Measurements from ENCODE around the gene FGD6.
"Not testable (repeated sequence)": the region's sequence is repeated elsewhere in the genome, so short reads cannot be mapped to it uniquely, and the experiment has no call there.

FGD6 gene

GRCh38 chr12:95217377-95218149, at the start of gene FGD6, which contains the start of gene VEZT:
TSS of gene FGD6 (minus strand) at chr12:95217467. CDS start at chr12:95217240, 227 bp downstream.
TSS of gene VEZT (plus strand) at chr12:95217807. CDS start at chr12:95217851, 44 bp downstream.
- DNase-seq = peak; percentile 100

GRCh38 chr12:95266254-95266653, 49.0 kb upstream of the FGD6 start:
- DNase-seq = no peak

DNA sequence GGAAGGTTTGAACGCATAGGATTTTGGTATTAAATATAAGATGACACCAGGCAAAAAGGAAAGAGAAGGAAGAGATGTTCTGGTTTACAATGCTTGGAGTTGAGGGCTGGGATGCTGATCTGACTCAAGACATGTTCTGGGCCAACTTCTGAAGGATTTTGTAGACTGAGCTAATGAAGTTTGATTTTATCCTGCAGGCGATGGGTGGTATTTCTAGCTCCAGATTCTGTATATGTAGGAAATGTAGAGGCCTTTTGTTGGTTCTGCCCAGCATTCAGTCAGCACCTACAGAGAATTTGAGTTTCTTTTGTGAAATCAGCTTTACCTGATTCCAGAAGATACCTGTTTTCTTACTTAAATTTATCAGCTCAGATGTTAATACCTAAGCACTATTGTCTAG, 48.5 kb upstream of the FGD6 start:
- DNase-seq = no peak

DNA sequence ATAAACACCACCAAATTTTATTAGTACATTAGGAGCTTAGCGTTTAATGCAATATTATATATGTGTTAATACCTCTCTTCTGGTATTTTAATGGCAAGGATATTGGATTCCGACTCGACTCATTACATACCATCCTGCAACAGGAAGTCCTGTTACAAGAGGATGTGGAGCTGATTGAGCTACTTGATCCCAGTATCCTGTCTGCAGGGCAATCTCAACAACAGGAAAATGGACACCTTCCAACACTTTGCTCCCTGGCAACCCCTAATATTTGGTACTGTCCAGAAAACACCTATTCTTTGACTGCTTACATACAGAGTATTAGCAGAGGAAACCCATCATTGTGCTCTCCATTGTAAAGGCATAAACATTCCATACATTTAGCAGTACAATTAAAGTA, 45.5 kb upstream of the FGD6 start:
- peak; percentile 49 for DNase-seq

DNA sequence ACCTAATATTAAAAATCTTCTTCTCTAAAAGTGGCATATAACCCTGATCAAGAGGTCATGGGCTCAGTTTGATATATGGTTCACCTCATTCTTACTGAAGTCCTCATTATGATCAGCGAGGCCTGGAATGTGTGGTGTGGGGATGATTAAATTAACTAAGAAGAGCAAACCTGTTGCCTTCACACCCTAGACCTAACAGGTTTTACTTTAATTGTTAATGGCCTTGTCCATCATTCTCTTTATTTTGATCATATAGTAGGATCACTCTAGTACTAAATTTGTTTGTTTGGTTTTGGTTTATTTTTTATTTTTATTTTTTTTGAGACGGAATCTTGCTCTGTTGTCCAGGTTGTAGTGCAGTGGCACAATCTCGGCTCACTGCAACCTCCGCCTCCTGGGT, 43.8 kb upstream of the FGD6 start:
- no peak for DNase-seq

DNA sequence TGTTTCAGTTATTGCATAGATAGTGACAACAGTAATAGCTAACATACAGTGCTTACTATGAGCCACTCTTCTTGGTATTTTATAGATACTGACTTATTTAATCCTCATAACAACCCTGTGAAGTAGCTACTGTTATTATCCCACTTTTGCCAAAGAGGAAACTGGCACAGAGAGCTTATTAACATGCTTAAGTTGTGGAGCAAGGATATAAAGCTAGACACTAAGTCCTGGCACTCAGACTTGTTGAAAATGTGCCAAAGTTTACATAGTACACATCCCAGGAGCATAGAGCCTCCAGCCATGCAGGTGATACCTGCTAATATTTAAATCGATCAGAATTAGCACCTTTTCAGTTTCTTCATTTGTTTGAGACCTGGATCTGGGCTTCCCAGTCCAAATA, 42.1 kb upstream of the FGD6 start:
- peak; percentile 27 for DNase-seq

GRCh38 chr12:95258803-95259202, 41.5 kb upstream of the FGD6 start:
- DNase-seq = no peak

DNA sequence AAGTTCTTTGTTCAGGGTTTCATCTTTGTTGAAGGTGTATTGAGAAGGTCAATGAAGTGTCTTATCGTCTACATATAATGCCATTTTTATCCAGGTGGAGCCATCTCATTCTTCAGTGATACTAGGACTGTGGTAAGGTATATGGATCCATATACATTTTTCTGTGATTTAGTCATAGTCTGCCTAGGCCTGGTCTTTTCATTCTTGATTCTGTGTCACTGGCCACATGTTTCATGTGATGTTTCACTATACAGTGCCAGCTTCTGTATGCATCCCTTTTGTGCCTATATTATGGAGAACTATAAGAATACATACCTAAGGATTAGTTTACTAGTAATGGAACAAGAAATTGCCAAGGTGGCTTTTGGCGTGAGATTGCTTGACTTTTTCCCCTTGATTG, 40.9 kb upstream of the FGD6 start:
- DNase-seq = no peak

DNA sequence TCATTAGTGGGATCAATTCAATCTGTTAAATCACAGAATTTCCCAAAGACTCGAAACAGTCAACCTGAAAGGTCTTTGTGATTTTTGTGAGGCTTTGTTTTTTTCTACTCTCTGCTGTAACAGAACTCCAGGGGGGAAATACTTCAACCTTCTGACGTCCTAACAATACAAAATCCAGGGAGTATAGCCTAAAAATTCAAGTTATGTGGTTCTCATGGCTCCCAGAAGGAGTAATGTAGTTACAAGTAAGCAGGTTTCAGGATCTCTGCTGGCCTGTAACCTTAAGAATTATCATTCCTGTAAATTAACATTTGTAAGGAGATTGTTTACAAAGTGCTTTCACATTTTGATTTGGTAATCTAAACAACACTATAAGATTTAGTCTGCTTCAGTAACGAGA, 40.3 kb upstream of the FGD6 start:
- no peak for DNase-seq

DNA sequence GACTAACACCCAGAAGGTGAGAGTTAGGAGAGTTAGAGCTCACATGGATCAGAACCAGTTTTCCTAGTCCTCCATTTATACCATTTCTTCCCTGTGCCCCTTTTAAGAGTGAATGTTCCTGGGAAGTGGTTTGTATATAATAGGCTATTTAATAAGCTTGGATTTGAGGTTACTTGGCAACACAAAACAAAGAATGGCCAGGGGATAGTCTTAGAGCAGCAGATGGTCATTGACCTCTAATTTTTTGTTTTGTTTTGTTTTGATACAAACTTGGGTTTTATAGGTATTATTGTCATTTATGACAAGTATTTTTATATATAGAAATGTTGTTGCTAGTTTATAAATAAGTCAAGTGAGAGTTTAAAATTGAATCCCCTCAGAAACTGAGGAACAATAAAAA, 36.1 kb upstream of the FGD6 start:
- peak; percentile 20 for DNase-seq

- no peak for DNase-seq
Observed at GRCh38 chr12:95248604-95249360, 31.5 kb upstream of the FGD6 start.

GRCh38 chr12:95248095-95248494, 30.8 kb upstream of the FGD6 start:
- DNase-seq = no peak

DNA sequence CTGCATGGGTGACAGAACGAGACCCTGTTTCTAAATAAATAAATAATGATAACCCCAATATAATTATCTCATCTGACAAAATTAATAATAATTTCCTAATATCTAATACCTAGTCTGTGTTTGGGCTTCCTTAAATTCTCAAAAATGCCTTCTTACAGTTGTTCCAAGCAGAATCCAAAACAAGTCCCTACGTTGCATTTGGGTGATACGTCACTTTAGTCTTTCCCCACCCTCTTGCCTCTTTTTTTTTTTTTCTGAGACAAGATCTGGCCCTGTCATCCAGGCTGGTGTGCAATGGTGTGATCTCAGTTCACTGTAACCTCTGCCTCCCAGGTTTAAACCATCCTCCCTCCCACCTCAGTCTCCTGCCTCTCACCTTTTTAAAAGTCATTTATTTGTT, 27.1 kb upstream of the FGD6 start:
- DNase-seq = no peak

GRCh38 chr12:95243497-95244183, 26.4 kb upstream of the FGD6 start:
- DNase-seq = no peak

DNA sequence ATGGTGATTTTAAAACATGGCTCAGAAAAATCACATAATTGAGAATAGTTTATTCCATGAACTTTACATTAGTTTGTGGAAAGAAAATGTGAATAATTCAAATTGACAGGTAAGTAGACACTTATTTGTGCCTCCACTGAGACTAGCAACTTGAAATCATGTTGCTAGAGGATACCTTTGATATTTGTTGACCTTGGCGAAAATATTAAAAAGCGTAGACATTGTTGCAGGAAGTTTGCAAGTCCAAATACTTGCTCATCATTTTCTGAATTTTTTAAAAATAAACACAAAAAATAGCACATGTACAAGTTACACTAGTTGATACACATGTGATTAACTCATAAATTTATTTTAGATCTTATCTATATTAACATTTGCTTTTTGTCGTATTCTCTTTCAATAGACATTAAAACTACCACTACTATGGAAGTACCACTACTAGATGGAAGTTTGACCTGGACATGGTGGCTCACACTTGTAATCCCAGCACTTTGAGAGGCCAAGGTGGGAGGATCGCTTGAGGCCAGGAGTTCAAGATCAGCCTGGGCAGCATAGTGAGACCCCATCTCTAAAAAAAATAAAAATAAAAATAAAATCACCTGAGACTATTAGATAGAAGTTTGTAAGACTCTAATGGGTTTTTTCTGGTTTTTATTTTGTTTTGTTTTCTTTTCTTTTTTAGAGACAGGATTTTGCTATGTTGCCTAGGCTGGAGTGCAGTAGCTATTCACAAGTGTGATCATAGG, 24.7 kb upstream of the FGD6 start:
- no peak for DNase-seq

DNA sequence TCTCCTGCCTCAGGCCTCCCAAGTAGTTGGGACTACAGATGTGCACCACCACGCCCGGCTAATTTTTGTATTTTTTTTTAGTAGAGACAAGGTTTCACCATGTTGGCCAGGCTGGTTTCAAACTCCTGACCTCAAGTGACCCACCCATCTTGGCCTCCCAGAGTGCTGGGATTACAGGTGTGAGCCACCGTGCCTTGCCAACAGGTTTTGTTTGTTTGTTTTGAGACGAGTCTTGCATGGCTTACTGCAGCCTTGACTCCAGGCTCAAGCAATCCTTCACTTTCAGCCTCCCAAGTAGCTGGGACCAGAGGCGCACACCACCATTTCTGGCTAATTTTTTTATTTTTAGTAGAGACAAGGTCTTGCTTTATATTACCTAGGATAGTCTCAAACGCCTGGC, 23.9 kb upstream of the FGD6 start:
- peak; percentile 28 for DNase-seq

DNA sequence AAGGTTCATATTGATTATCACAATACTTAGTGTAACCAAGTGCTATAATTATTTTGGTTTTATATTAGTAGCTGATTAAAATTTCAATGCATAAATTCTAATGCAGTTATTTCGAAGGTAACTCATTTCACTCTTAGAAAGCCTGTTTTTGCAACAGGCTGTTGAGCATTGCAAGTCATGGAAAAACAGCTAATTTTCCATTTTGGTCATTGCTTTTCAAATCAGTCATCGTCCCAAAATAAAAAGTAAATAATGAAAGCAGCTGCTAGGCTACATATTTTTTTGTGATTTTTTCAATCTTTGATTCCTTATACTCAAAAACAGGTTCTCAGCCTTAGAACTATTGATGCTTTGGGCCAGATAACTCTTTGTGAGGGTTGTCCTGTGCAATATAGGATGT, 23.3 kb upstream of the FGD6 start:
- DNase-seq = no peak

DNA sequence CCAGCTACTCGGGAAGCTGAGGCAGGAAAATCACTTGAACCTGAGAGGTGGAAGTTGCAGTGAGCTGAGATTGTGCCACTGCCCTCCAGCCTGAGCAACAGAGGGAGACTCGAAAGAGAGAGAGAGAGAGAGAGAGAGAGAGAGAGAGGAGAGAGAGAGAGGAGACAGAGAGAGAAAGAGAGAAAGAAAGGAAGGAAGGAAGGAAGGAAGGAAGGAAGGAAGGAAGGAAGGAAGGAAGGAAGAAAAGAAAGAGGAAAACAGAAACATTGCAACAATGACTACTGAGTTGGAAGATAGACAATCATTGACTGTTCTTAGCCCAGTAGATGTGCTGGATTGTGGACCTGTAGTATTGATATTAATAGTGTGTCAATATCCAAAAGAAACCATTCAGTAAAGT, 22.6 kb upstream of the FGD6 start:
- DNase-seq = not testable (repeated sequence)

GRCh38 chr12:95239216-95239615, 21.9 kb upstream of the FGD6 start:
- no peak for DNase-seq

GRCh38 chr12:95238150-95238549, 20.9 kb upstream of the FGD6 start:
- DNase-seq = no peak

DNA sequence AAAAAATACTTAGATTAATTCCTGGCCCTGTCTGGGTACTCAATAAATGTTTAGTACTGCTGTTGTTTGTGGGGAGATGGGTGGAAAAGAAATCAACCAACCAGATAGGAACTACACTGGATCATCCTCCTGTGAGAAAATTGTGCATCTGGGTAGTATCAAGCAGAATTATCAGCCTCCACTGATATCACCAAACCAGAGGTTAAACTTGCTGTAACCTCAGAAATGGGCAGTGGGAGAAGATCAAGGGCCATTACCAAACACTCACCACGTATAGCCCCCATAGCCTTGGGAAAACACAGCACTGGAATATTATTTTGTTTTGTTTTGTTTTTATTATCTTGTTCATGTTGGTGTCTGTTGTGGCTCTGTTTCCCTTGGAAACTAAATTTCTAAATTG, 20.0 kb upstream of the FGD6 start:
- no peak for DNase-seq

DNA sequence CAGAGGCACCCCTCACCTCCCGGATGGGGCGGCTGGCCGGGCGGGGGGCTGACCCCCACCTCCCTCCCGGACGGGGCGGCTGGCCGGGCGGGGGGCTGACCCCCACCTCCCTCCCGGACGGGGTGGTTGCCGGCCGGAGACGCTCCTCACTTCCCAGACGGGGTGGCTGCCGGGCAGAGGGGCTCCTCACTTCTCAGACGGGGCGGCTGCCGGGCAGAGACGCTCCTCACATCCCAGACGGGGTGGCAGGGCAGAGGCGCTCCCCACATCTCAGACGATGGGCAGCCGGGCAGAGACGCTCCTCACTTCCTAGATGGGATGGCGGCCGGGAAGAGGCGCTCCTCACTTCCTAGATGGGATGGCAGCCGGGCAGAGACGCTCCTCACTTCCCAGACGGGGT, 18.4 kb upstream of the FGD6 start:
- DNase-seq = not testable (repeated sequence)

- DNase-seq = not testable (repeated sequence)
Observed at GRCh38 chr12:95234187-95234586, 16.9 kb upstream of the FGD6 start.
